ENCODE measurements around the gene TMEM183A.
"Not testable (repeated sequence)": the region's sequence is repeated elsewhere in the genome, so short reads cannot be mapped to it uniquely, and the experiment has no call there.

The TMEM183A gene

GRCh38 chr1:202987922-202988583 lies 19.1 kb upstream of the TMEM183A start:
- DNase-seq (ENCODE audit: low read depth, low spot score), result no peak

- no peak for DNase-seq (ENCODE audit: low read depth, low spot score)
Measured at GRCh38 chr1:202989879-202990278, 17.3 kb upstream of the TMEM183A start.

GRCh38 chr1:202991112-202991511 lies 16.1 kb upstream of the TMEM183A start:
- no peak for DNase-seq (ENCODE audit: low read depth, low spot score)

GRCh38 chr1:202994756-202995155 lies 12.4 kb upstream of the TMEM183A start:
- no peak for DNase-seq (ENCODE audit: low read depth, low spot score)

- peak; percentile 29 for DNase-seq (ENCODE audit: low read depth, low spot score)
Measured at GRCh38 chr1:202998836-202999750, 8.1 kb upstream of the TMEM183A start.

GRCh38 chr1:203000217-203000944 lies 6.8 kb upstream of the TMEM183A start:
- DNase-seq (ENCODE audit: low read depth, low spot score), result no peak

GRCh38 chr1:203001986-203002385 lies 5.2 kb upstream of the TMEM183A start:
- no peak for DNase-seq (ENCODE audit: low read depth, low spot score)

GRCh38 chr1:203002951-203003350 lies 4.2 kb upstream of the TMEM183A start:
- DNase-seq (ENCODE audit: low read depth, low spot score), result no peak

- DNase-seq (ENCODE audit: low read depth, low spot score), result peak; percentile 53
Measured at GRCh38 chr1:203005395-203006142, 1.6 kb upstream of the TMEM183A start.

GRCh38 chr1:203009185-203009584 lies 2.0 kb downstream of the TMEM183A start:
- DNase-seq (ENCODE audit: low read depth, low spot score), result no peak

- DNase-seq (ENCODE audit: low read depth, low spot score), result no peak
Measured at GRCh38 chr1:203011582-203011981, 4.4 kb downstream of the TMEM183A start.

GRCh38 chr1:203017061-203017460 lies 9.9 kb downstream of the TMEM183A start:
- DNase-seq (ENCODE audit: low read depth, low spot score), result no peak

GRCh38 chr1:203017692-203018091 lies 10.5 kb downstream of the TMEM183A start:
- DNase-seq (ENCODE audit: low read depth, low spot score), result no peak

GRCh38 chr1:203022855-203023254 lies 15.7 kb downstream of the TMEM183A start:
- DNase-seq (ENCODE audit: low read depth, low spot score), result not testable (repeated sequence)

- DNase-seq (ENCODE audit: low read depth, low spot score), result no peak
Measured at GRCh38 chr1:203025686-203026030, 18.5 kb downstream of the TMEM183A start.

GRCh38 chr1:203026031-203026665 lies 19.0 kb downstream of the TMEM183A start, which contains the start of gene PPFIA4:
TSS of gene PPFIA4 (plus strand) at chr1:203026491. CDS start at chr1:203039009, 12,518 bp downstream.
- DNase-seq (ENCODE audit: low read depth, low spot score), result peak; percentile 84

- DNase-seq (ENCODE audit: low read depth, low spot score), result no peak
Measured at GRCh38 chr1:203026666-203027663, 19.8 kb downstream of the TMEM183A start.

- no peak for DNase-seq (ENCODE audit: low read depth, low spot score)
Measured at GRCh38 chr1:203028067-203028783, 21.1 kb downstream of the TMEM183A start.

Measured in ELF-1 (cell line).